CD4-positive, alpha-beta T cell treated with Interleukin-4 for 1 hour (primary cell): ENCODE measurements around the gene MRRF.
"Not testable (repeated sequence)": the region's sequence is repeated elsewhere in the genome, so short reads cannot be mapped to it uniquely, and the experiment has no call there.

Experiments used
- DNase-seq, 2 donors: peaks; one replicate each; pipeline ENCODE4 v3.0.0-alpha.2; 2020 to 2022

Gene MRRF

GRCh38 chr9:122277285-122277897, 12.7 kb downstream of the MRRF start:
- no peak for DNase-seq

- DNase-seq, result no peak
These were observed 16.7 kb downstream of the MRRF start for GRCh38 chr9:122281368-122281767.

GRCh38 chr9:122286764-122287163, 22.1 kb downstream of the MRRF start:
- DNase-seq, result no peak

GRCh38 chr9:122287214-122287720, 22.6 kb downstream of the MRRF start:
- DNase-seq, result no peak

- DNase-seq, result no peak
These were observed 26.8 kb downstream of the MRRF start for GRCh38 chr9:122291458-122291857.

GRCh38 chr9:122294531-122294930, 29.8 kb downstream of the MRRF start:
- DNase-seq, result no peak

- DNase-seq, result no peak
These were observed 32.8 kb downstream of the MRRF start for GRCh38 chr9:122297512-122297911.

- DNase-seq, result no peak
These were observed 37.8 kb downstream of the MRRF start for GRCh38 chr9:122302237-122303093.

- no peak for DNase-seq
These were observed 42.4 kb downstream of the MRRF start for GRCh38 chr9:122307061-122307460.

- DNase-seq, result no peak
These were observed 43.2 kb downstream of the MRRF start for GRCh38 chr9:122307925-122308324.

GRCh38 chr9:122309861-122310260, 45.2 kb downstream of the MRRF start:
- no peak for DNase-seq

- DNase-seq, result no peak
These were observed 49.5 kb downstream of the MRRF start for GRCh38 chr9:122314165-122314564.

- DNase-seq, result no peak
These were observed 50.9 kb downstream of the MRRF start for GRCh38 chr9:122315534-122315933.

- no peak for DNase-seq
These were observed 53.6 kb downstream of the MRRF start for GRCh38 chr9:122318284-122318683.

- no peak for DNase-seq
These were observed 55.8 kb downstream of the MRRF start for GRCh38 chr9:122320413-122320881.

GRCh38 chr9:122322553-122322952, 57.9 kb downstream of the MRRF start:
- no peak for DNase-seq

GRCh38 chr9:122324665-122325064, 60.0 kb downstream of the MRRF start:
- not testable (repeated sequence) for DNase-seq

GRCh38 chr9:122325124-122325523, 60.4 kb downstream of the MRRF start:
- DNase-seq, result no peak

GRCh38 chr9:122327175-122327574, 62.5 kb downstream of the MRRF start:
- no peak for DNase-seq

GRCh38 chr9:122329597-122329996, 64.9 kb downstream of the MRRF start:
- no peak for DNase-seq

- not testable (repeated sequence) for DNase-seq
These were observed 65.8 kb downstream of the MRRF start for GRCh38 chr9:122330466-122330865.

GRCh38 chr9:122331523-122331927, 66.8 kb downstream of the MRRF start:
- DNase-seq, result no peak

- no peak for DNase-seq
These were observed 67.4 kb downstream of the MRRF start for GRCh38 chr9:122332083-122332482.

GRCh38 chr9:122332644-122333043, 68.0 kb downstream of the MRRF start:
- no peak for DNase-seq
